CMK (cell line): Measurements from ENCODE around the gene CRCP.

ENCODE experiments used
- DNase-seq: peaks from one replicate; pipeline ENCODE4 v3.0.0-alpha.2; 2010; ENCODE audit warnings: low read depth

CRCP gene

GRCh38 chr7:66189695-66190503 lies 75.3 kb downstream of the CRCP start:
- no peak for DNase-seq

GRCh38 chr7:66190504-66190857 lies 75.8 kb downstream of the CRCP start:
- no peak for DNase-seq

GRCh38 chr7:66193146-66193725 lies 78.6 kb downstream of the CRCP start:
- no peak for DNase-seq

- no peak for DNase-seq
Observed at GRCh38 chr7:66198469-66198868, 83.8 kb downstream of the CRCP start.

- DNase-seq, result no peak
Observed at GRCh38 chr7:66198956-66199355, 84.3 kb downstream of the CRCP start.

- no peak for DNase-seq
Observed at GRCh38 chr7:66202441-66202840, 87.8 kb downstream of the CRCP start.
